MM.1S (cell line): ENCODE measurements around the gene TCF3.

Source experiments
- DNase-seq: peaks from one replicate; pipeline ENCODE4 v3.0.0-alpha.2; 2015
- H2AFZ ChIP-seq: fragments of 300-600 bp; sonication (generic); 2 replicates; pipeline ENCODE4 v1.6.0; 2016; ENCODE audit warnings: antibody characterized with exemption, low read length
- H3F3A ChIP-seq: fragments of 300-600 bp; sonication (generic); 2 replicates; pipeline ENCODE4 v1.6.1; 2016; ENCODE audit warnings: mild to moderate bottlenecking, antibody characterized with exemption, low read length, moderate library complexity, mixed read lengths; ENCODE audit not compliant: insufficient read depth
- H3K27ac ChIP-seq: fragments of 300-600 bp; sonication (generic); 2 replicates; pipeline ENCODE4 v1.5.1; 2016; ENCODE audit warnings: mild to moderate bottlenecking, low read length
- H3K27me3 ChIP-seq: fragments of 300-600 bp; sonication (generic); replicated peaks from 2 replicates; pipeline ENCODE4 v1.6.0; 2016; ENCODE audit warnings: low read length; ENCODE audit not compliant: insufficient read depth
- H3K36me3 ChIP-seq: fragments of 300-600 bp; sonication (generic); replicated peaks from 2 replicates; pipeline ENCODE4 v1.6.1; 2016; ENCODE audit warnings: mild to moderate bottlenecking, low read length, mixed read lengths; ENCODE audit not compliant: insufficient read depth
- H3K4me1 ChIP-seq: fragments of 300-600 bp; sonication (generic); 2 replicates; pipeline ENCODE4 v1.6.1; 2016; ENCODE audit warnings: low read length, mixed read lengths
- H3K4me2 ChIP-seq: fragments of 300-600 bp; sonication (generic); 2 replicates; pipeline ENCODE4 v1.6.0; 2016; ENCODE audit warnings: low read depth, low read length
- H3K4me3 ChIP-seq: fragments of 300-600 bp; sonication (generic); 2 replicates; pipeline ENCODE4 v1.5.1; 2016; ENCODE audit warnings: low read length, mixed read lengths
- H3K79me2 ChIP-seq: fragments of 300-600 bp; sonication (generic); 2 replicates; pipeline ENCODE4 v1.6.1; 2016; ENCODE audit warnings: mixed run types, low read length, mixed read lengths
- H3K9ac ChIP-seq: fragments of 300-600 bp; sonication (generic); 2 replicates; pipeline ENCODE4 v1.6.1; 2016; ENCODE audit warnings: low read length, mixed read lengths
- H3K9me2 ChIP-seq: fragments of 300-600 bp; sonication (generic); replicated peaks from 2 replicates; pipeline ENCODE4 v1.6.1; 2016; ENCODE audit warnings: mild to moderate bottlenecking, low read length, mixed read lengths; ENCODE audit not compliant: insufficient read depth
- H3K9me3 ChIP-seq: fragments of 300-600 bp; sonication (generic); replicated peaks from 2 replicates; pipeline ENCODE4 v1.6.1; 2016; ENCODE audit warnings: mild to moderate bottlenecking, low read length, mixed read lengths; ENCODE audit not compliant: insufficient read depth
- H4K20me1 ChIP-seq: fragments of 300-600 bp; sonication (generic); 2 replicates; pipeline ENCODE4 v1.6.1; 2016; ENCODE audit warnings: mild to moderate bottlenecking, low read length, moderate library complexity, mixed read lengths; ENCODE audit not compliant: insufficient read depth
- CTCF ChIP-seq: fragments of 300-600 bp; sonication (generic); IDR thresholded peaks from 2 replicates; pipeline ENCODE4 v1.5.1; 2016; ENCODE audit warnings: antibody characterized with exemption, low read length, mixed read lengths
- EZH2 ChIP-seq: fragments of 300-600 bp; sonication (generic); optimal IDR thresholded peaks from 2 replicates; pipeline ENCODE3; 2017; ENCODE audit warnings: low read depth, mild to moderate bottlenecking, antibody characterized with exemption, low read length, mixed read lengths
- EZH2phosphoT487 ChIP-seq: fragments of 300-600 bp; sonication (generic); IDR thresholded peaks from 2 replicates; pipeline ENCODE4 v1.6.1; 2018; ENCODE audit warnings: antibody characterized with exemption, low read length

TCF3 gene

GRCh38 chr19:1563251-1563650 lies 89.2 kb downstream of the TCF3 start:
- Histone ChIP-seq H3K9ac (no peak overlapping the region), H3K4me2 (no peak overlapping the region), H2AFZ (no peak overlapping the region), H3K27me3 (no peaks in the 10 kb centered on the region), H3K79me2 (peaks cover 23% of the 10 kb centered on the region), H3K4me1 (no peaks in the 10 kb centered on the region), H3K4me3 (no peak overlapping the region), H3K27ac (no peak overlapping the region), H3F3A (0 out of 2 replicates have a peak, but pooled peaks cover 2% of the 10 kb centered on the region), H3K9me2 (no peaks in the 10 kb centered on the region), H3K9me3 (no peaks in the 10 kb centered on the region), H4K20me1 (peaks cover 4% of the 10 kb centered on the region; the same call in 1 of the 2 replicates), H3K36me3 (no peaks in the 10 kb centered on the region)
- TF ChIP-seq EZH2phosphoT487, result no peak
- no peak for TF ChIP-seq CTCF
- TF ChIP-seq EZH2, result no peak
- no peak for DNase-seq

GRCh38 chr19:1561236-1561842 lies 91.1 kb downstream of the TCF3 start:
- TF ChIP-seq CTCF (no peak), EZH2 (no peak), EZH2phosphoT487 (no peak)
- no peak overlapping the region for H3K9ac ChIP-seq
- peaks cover 4% of the 10 kb centered on the region; the same call in 1 of the 2 replicates for H4K20me1 ChIP-seq

GRCh38 chr19:1560286-1560882 lies 92.0 kb downstream of the TCF3 start:
- Histone ChIP-seq H4K20me1 (no peaks in the 10 kb centered on the region), H3K4me3 (no peak overlapping the region), H3K9me3 (no peaks in the 10 kb centered on the region), H3K4me2 (no peak overlapping the region), H3K4me1 (no peaks in the 10 kb centered on the region), H3K9ac (no peak overlapping the region), H3F3A (no peaks in the 10 kb centered on the region), H3K27me3 (no peaks in the 10 kb centered on the region), H3K27ac (no peak overlapping the region), H2AFZ (no peak overlapping the region), H3K36me3 (no peaks in the 10 kb centered on the region), H3K9me2 (no peaks in the 10 kb centered on the region), H3K79me2 (peaks cover 11% of the 10 kb centered on the region; the same call in 1 of the 2 replicates)
- no peak for TF ChIP-seq EZH2phosphoT487
- TF ChIP-seq EZH2, result no peak
- no peak for TF ChIP-seq CTCF
- DNase-seq, result no peak

More at GRCh38 chr19:1561236-1561842, 91.1 kb downstream of the TCF3 start:
- H3K27me3 ChIP-seq, result no peaks in the 10 kb centered on the region
- H3K9me2 ChIP-seq, result no peaks in the 10 kb centered on the region
- no peaks in the 10 kb centered on the region for H3K4me1 ChIP-seq
- no peak overlapping the region for H3K4me2 ChIP-seq
- 0 out of 2 replicates have a peak, but pooled peaks cover 2% of the 10 kb centered on the region for H3F3A ChIP-seq
- no peak overlapping the region for H3K27ac ChIP-seq
- H2AFZ ChIP-seq, result no peak overlapping the region
- no peaks in the 10 kb centered on the region for H3K36me3 ChIP-seq
- H3K4me3 ChIP-seq, result no peak overlapping the region
- no peak for DNase-seq
- peaks cover 20% of the 10 kb centered on the region for H3K79me2 ChIP-seq
- H3K9me3 ChIP-seq, result no peaks in the 10 kb centered on the region
